Loucy (cell line): ENCODE measurements around the gene HIGD1A.

Experiments used
- H2AFZ ChIP-seq: fragments of 200-600 bp; sonication (generic); 2 replicates; pipeline ENCODE4 v1.6.0; 2016; ENCODE audit warnings: antibody characterized with exemption, mild to moderate bottlenecking, low read length, moderate library complexity
- H3F3A ChIP-seq: fragments of 200-600 bp; 2 replicates; pipeline ENCODE4 v1.6.0; 2016; ENCODE audit warnings: antibody characterized with exemption, low read depth, mild to moderate bottlenecking
- H3K27me3 ChIP-seq: fragments of 200-600 bp; sonication (generic); 2 replicates; pipeline ENCODE4 v1.6.1; 2014; ENCODE audit warnings: low read length, mild to moderate bottlenecking; ENCODE audit not compliant: insufficient read depth, poor library complexity, severe bottlenecking
- H3K36me3 ChIP-seq: fragments of 200-600 bp; sonication (generic); 2 replicates; pipeline ENCODE4 v1.6.1; 2016; ENCODE audit warnings: low read length; ENCODE audit not compliant: insufficient read depth
- H3K4me1 ChIP-seq: fragments of 200-600 bp; sonication (generic); 2 replicates; pipeline ENCODE4 v1.5.1; 2014; ENCODE audit warnings: low read length, mild to moderate bottlenecking; ENCODE audit not compliant: insufficient read depth, poor library complexity, severe bottlenecking
- H3K4me2 ChIP-seq: fragments of 200-600 bp; sonication (generic); 2 replicates; pipeline ENCODE4 v1.6.0; 2014; ENCODE audit warnings: antibody characterized with exemption, low read length, low read depth, mild to moderate bottlenecking; ENCODE audit not compliant: poor library complexity, severe bottlenecking
- H3K4me3 ChIP-seq: fragments of 200-600 bp; sonication (generic); 2 replicates; pipeline ENCODE4 v1.5.1; 2014; ENCODE audit warnings: low read length, mild to moderate bottlenecking, mixed read lengths; ENCODE audit not compliant: poor library complexity, severe bottlenecking
- H3K79me2 ChIP-seq: fragments of 200-600 bp; sonication (generic); 2 replicates; pipeline ENCODE4 v1.6.1; 2014; ENCODE audit warnings: low read length; ENCODE audit not compliant: insufficient read depth
- H3K9ac ChIP-seq: fragments of 200-600 bp; sonication (generic); 2 replicates; pipeline ENCODE4 v1.6.0; 2014; ENCODE audit warnings: mild to moderate bottlenecking, low read depth, low read length, moderate library complexity; ENCODE audit not compliant: poor library complexity, severe bottlenecking
- H3K9me2 ChIP-seq: fragments of 200-600 bp; sonication (generic); replicated peaks from 2 replicates; pipeline ENCODE4 v1.6.1; 2016; ENCODE audit warnings: low read depth, low read length, mixed read lengths
- H3K9me3 ChIP-seq: fragments of 200-600 bp; sonication (generic); 2 replicates; pipeline ENCODE4 v1.6.1; 2014; ENCODE audit warnings: mild to moderate bottlenecking, antibody characterized with exemption, low read length, low read depth; ENCODE audit not compliant: insufficient read depth
- H4K20me1 ChIP-seq: fragments of 200-600 bp; sonication (generic); 2 replicates; pipeline ENCODE4 v1.6.0; 2014; ENCODE audit warnings: antibody characterized with exemption, low read length, mild to moderate bottlenecking; ENCODE audit not compliant: insufficient read depth, poor library complexity, severe bottlenecking
- EZH2phosphoT487 ChIP-seq: fragments of 200-600 bp; IDR thresholded peaks from 2 replicates; pipeline ENCODE4 v1.6.1; 2018; ENCODE audit warnings: antibody characterized with exemption, mild to moderate bottlenecking, moderate library complexity, borderline replicate concordance
- TF ChIP-seq, protein P1 (sequence below): fragments of 200-600 bp; sonication (generic); conservative IDR thresholded peaks from 2 replicates; pipeline ENCODE4 v1.5.1; 2014; ENCODE audit warnings: mild to moderate bottlenecking, antibody characterized with exemption, low read length

HIGD1A gene

GRCh38 chr3:42745291-42745745, 59.0 kb downstream of the HIGD1A start:
- Histone ChIP-seq H3K79me2 (no peaks in the 10 kb centered on the region), H3K9me3 (no peaks in the 10 kb centered on the region), H3K4me1 (no peaks in the 10 kb centered on the region), H4K20me1 (no peaks in the 10 kb centered on the region), H3K9ac (no peak overlapping the region), H3K4me2 (no peak overlapping the region), H3K36me3 (no peaks in the 10 kb centered on the region), H3K9me2 (no peaks in the 10 kb centered on the region), H2AFZ (no peak overlapping the region), H3K4me3 (no peak overlapping the region), H3F3A (no peaks in the 10 kb centered on the region), H3K27me3 (no peaks in the 10 kb centered on the region)
- TF ChIP-seq EZH2phosphoT487 = no peak
- TF ChIP-seq, protein P1, sequence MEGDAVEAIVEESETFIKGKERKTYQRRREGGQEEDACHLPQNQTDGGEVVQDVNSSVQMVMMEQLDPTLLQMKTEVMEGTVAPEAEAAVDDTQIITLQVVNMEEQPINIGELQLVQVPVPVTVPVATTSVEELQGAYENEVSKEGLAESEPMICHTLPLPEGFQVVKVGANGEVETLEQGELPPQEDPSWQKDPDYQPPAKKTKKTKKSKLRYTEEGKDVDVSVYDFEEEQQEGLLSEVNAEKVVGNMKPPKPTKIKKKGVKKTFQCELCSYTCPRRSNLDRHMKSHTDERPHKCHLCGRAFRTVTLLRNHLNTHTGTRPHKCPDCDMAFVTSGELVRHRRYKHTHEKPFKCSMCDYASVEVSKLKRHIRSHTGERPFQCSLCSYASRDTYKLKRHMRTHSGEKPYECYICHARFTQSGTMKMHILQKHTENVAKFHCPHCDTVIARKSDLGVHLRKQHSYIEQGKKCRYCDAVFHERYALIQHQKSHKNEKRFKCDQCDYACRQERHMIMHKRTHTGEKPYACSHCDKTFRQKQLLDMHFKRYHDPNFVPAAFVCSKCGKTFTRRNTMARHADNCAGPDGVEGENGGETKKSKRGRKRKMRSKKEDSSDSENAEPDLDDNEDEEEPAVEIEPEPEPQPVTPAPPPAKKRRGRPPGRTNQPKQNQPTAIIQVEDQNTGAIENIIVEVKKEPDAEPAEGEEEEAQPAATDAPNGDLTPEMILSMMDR = no peak

DNA sequence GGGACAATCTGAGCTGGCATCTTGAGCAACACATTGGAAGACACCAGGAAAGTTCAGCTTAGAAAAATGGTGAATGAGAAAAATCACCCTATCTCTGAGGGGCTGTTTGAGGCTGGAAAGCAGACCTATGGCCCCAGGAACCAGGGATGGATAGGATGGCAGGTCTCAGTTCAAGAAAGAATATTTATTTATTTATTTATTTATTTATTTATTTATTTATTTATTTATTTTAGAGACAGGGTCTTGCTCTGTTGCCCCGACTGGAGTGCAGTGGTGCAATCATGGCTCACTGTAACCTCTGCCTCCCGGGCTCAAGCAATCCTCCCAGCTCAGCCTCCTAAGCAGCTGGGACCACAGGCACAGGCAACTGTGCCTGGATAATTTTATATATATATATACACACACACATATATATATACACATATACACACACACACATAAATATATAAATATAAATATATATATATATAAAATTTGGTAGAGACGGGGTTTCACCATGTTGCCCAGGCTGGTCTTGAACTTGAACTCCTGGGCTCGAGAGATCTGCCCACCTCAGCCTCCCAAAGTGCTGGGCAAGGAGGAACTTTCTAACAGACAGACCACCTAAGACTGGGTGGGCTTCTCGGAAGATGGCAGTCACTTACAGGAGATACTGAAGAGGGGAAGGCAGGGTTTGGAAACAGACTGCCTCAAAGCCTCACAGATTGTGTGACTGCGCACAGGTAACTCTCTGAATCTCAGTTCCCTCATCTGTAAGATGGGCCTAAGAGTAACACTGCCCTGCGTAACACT, 60.9 kb downstream of the HIGD1A start:
- H3F3A ChIP-seq = no peaks in the 10 kb centered on the region
- H3K4me1 ChIP-seq = no peaks in the 10 kb centered on the region
- TF ChIP-seq EZH2phosphoT487 = no peak
- TF ChIP-seq, protein P1 = no peak
- H2AFZ ChIP-seq = no peak overlapping the region
- no peaks in the 10 kb centered on the region for H3K9me2 ChIP-seq
- no peak overlapping the region for H3K4me2 ChIP-seq
- no peaks in the 10 kb centered on the region for H3K9me3 ChIP-seq
- H3K4me3 ChIP-seq = no peak overlapping the region
- no peak overlapping the region for H3K9ac ChIP-seq
- no peaks in the 10 kb centered on the region for H3K79me2 ChIP-seq
- no peaks in the 10 kb centered on the region for H4K20me1 ChIP-seq
- H3K27me3 ChIP-seq = no peaks in the 10 kb centered on the region
- no peaks in the 10 kb centered on the region for H3K36me3 ChIP-seq

- H3K4me3 ChIP-seq = no peak overlapping the region
- H3K27me3 ChIP-seq = no peaks in the 10 kb centered on the region
- H2AFZ ChIP-seq = no peak overlapping the region
- no peak overlapping the region for H3K4me2 ChIP-seq
- H3K9me3 ChIP-seq = no peaks in the 10 kb centered on the region
- no peaks in the 10 kb centered on the region for H3F3A ChIP-seq
- no peaks in the 10 kb centered on the region for H3K36me3 ChIP-seq
- TF ChIP-seq EZH2phosphoT487 = no peak
- TF ChIP-seq, protein P1 = no peak
- H4K20me1 ChIP-seq = no peaks in the 10 kb centered on the region
- H3K9ac ChIP-seq = no peak overlapping the region
- H3K9me2 ChIP-seq = no peaks in the 10 kb centered on the region
- H3K4me1 ChIP-seq = no peaks in the 10 kb centered on the region
- H3K79me2 ChIP-seq = no peaks in the 10 kb centered on the region
Measured at GRCh38 chr3:42742688-42743087, 61.6 kb downstream of the HIGD1A start.
